HepG2 (cell line): Measurements from ENCODE around the gene KRTAP10-4. TPM values are rescaled to one million over a fixed set of nuclear protein-coding genes. Genes with fewer than 3 reads are reported as not detected.

Source experiments
- AKAP8 ChIP-seq: sonication (generic); formaldehyde crosslinking; IDR thresholded peaks from 2 replicates; pipeline ENCODE4 v1.5.1; 2020; ENCODE audit warnings: mild to moderate bottlenecking, missing genetic modification reagents
- CBX2 ChIP-seq, 2 experiments: fragments of 200-600 bp in 1 of 2; sonication (generic); formaldehyde crosslinking in 1 of 2; IDR thresholded peaks; 2 replicates each; pipeline versions ENCODE4 v1.7.0 to v1.8.1; 2018 to 2022; ENCODE audit warnings: low read depth in 2 of 2, low read length in 1 of 2, mild to moderate bottlenecking in 1 of 2, missing genetic modification reagents in 1 of 2
- CHCHD3 ChIP-seq: sonication (generic); formaldehyde crosslinking; IDR thresholded peaks from 2 replicates; pipeline ENCODE4 v1.8.0; 2022; ENCODE audit warnings: mild to moderate bottlenecking, missing genetic modification reagents, moderate library complexity
- FOXP1 ChIP-seq, 2 experiments: fragments of 450-650 bp in 1 of 2; IDR thresholded peaks; 2 replicates each; pipeline ENCODE4 v1.6.1; 2017 to 2018; ENCODE audit warnings: antibody characterized with exemption in 1 of 2
- IRF2 ChIP-seq: IDR thresholded peaks from 2 replicates; pipeline ENCODE4 v1.6.1; 2018; ENCODE audit warnings: missing genetic modification reagents, missing compliant biosample characterization
- KDM4B ChIP-seq: sonication (generic); formaldehyde crosslinking; IDR thresholded peaks from 2 replicates; pipeline ENCODE4 v1.4.0; 2020; ENCODE audit warnings: missing genetic modification reagents
- NFE2L2 ChIP-seq: fragments of 150-350 bp; IDR thresholded peaks from 2 replicates; pipeline ENCODE4 v1.6.1; 2014; ENCODE audit warnings: low read length
- NPAS2 ChIP-seq: sonication (generic); formaldehyde crosslinking; IDR thresholded peaks from 2 replicates; pipeline ENCODE4 v1.8.0; 2022; ENCODE audit warnings: mild to moderate bottlenecking, missing genetic modification reagents, borderline replicate concordance
- PRDM15 ChIP-seq: sonication (generic); formaldehyde crosslinking; IDR thresholded peaks from 2 replicates; pipeline ENCODE4 v1.4.0; 2020; ENCODE audit warnings: missing genetic modification reagents
- SRF ChIP-seq: IDR thresholded peaks from 2 replicates; pipeline ENCODE4 v1.6.1; 2011; ENCODE audit warnings: mild to moderate bottlenecking, low read depth, low read length, moderate library complexity
- STAT6 ChIP-seq: sonication (generic); formaldehyde crosslinking; IDR thresholded peaks from 2 replicates; pipeline ENCODE4 v1.4.0; 2020; ENCODE audit warnings: missing genetic modification reagents, mild to moderate bottlenecking, borderline replicate concordance
- SYNCRIP ChIP-seq: fragments of 200-400 bp; formaldehyde crosslinking; IDR thresholded peaks from 2 replicates; pipeline ENCODE4 v1.6.1; 2018; ENCODE audit warnings: mild to moderate bottlenecking, low read depth, low read length; ENCODE audit not compliant: insufficient read depth
- TBL1XR1 ChIP-seq: fragments of 150-350 bp; IDR thresholded peaks from 2 replicates; pipeline ENCODE4 v1.6.1; 2014; ENCODE audit warnings: borderline replicate concordance, low read length; ENCODE audit not compliant: partially characterized antibody
- TCF7L2 ChIP-seq: IDR thresholded peaks from 2 replicates; pipeline ENCODE4 v1.6.1; 2011; ENCODE audit warnings: mild to moderate bottlenecking, low read depth, low read length, moderate library complexity
- ZNF205 ChIP-seq: IDR thresholded peaks from 2 replicates; pipeline ENCODE4 v1.6.1; 2018; ENCODE audit warnings: missing biosample characterization, missing genetic modification reagents
- ZNF446 ChIP-seq: sonication (generic); formaldehyde crosslinking; IDR thresholded peaks from 2 replicates; pipeline ENCODE4 v1.5.0; 2020; ENCODE audit warnings: mild to moderate bottlenecking, missing genetic modification reagents
- ZNF674 ChIP-seq: sonication (generic); formaldehyde crosslinking; IDR thresholded peaks from 2 replicates; pipeline ENCODE4 v1.5.0; 2020; ENCODE audit warnings: low read depth, mild to moderate bottlenecking, missing genetic modification reagents
- ZNF740 ChIP-seq: sonication (generic); formaldehyde crosslinking; IDR thresholded peaks from 2 replicates; pipeline ENCODE4 v1.4.0; 2020; ENCODE audit warnings: missing genetic modification reagents
- ZNF792 ChIP-seq: IDR thresholded peaks from 2 replicates; pipeline ENCODE4 v1.6.1; 2016
- polyA plus RNA-seq, 8 experiments: library from polyadenylated mRNA; depleted of rRNA in 3 of 8; stranded (reverse) in 7 of 8; unstranded in 1 of 8; fragments of >200 nt; fragmentation: Illumina TruSeq in 4 of 8; extraction: Trizol in 4 of 8; gene quantifications; 2 replicates each; pipeline versions ENCODE4 v1.2.1 to v1.2.3, GENCODE V29; 2011 to 2016; ENCODE audit warnings: low read depth in 4 of 8, missing spikeins in 1 of 8, mixed read lengths in 1 of 8; ENCODE audit not compliant: insufficient read depth in 1 of 8
- total RNA-seq, 5 experiments: library from RNA; depleted of rRNA; stranded (reverse); fragments of >200 nt; fragmentation: Illumina TruSeq; extraction: Trizol; gene quantifications; 2 replicates each; pipeline ENCODE4 v1.2.3, GENCODE V29; 2016; ENCODE audit warnings: low read depth in 1 of 5
- TF ChIP-seq, protein P1 (sequence below): sonication (generic); formaldehyde crosslinking; IDR thresholded peaks from 2 replicates; pipeline ENCODE4 v1.9.0; 2021; ENCODE audit warnings: missing genetic modification reagents, mild to moderate bottlenecking, borderline replicate concordance

Gene KRTAP10-4
- total and polyA plus RNA-seq, 2 of the 13 experiments (the other 11 are each of a cell fraction or from before 2014, with no cell fraction given) = not detected

- TF ChIP-seq, protein P1, sequence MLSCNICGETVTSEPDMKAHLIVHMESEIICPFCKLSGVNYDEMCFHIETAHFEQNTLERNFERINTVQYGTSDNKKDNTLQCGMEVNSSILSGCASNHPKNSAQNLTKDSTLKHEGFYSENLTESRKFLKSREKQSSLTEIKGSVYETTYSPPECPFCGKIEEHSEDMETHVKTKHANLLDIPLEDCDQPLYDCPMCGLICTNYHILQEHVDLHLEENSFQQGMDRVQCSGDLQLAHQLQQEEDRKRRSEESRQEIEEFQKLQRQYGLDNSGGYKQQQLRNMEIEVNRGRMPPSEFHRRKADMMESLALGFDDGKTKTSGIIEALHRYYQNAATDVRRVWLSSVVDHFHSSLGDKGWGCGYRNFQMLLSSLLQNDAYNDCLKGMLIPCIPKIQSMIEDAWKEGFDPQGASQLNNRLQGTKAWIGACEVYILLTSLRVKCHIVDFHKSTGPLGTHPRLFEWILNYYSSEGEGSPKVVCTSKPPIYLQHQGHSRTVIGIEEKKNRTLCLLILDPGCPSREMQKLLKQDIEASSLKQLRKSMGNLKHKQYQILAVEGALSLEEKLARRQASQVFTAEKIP = no peak
- no peak for TF ChIP-seq CBX2 (IDR thresholded peaks at IDR 0.05; ENCODE audit: low read depth, low read length)
- 0 out of 2 replicates have a peak, but pooled peaks have one; percentile 57 for TF ChIP-seq CBX2 (CRISPR knock-in tag; IDR thresholded peaks at IDR 0.05; ENCODE audit: low read depth)
- peak; percentile 64; the same call in 1 of the 2 replicates for TF ChIP-seq STAT6 (CRISPR knock-in tag)
- no peak for TF ChIP-seq TBL1XR1
- 0 out of 2 replicates have a peak, but pooled peaks have one; percentile 82 for TF ChIP-seq ZNF792 (CRISPR knock-in tag)
- peak; percentile 69; the same call in 1 of the 2 replicates for TF ChIP-seq ZNF205 (CRISPR knock-in tag)
- TF ChIP-seq TCF7L2 = no peak
- TF ChIP-seq AKAP8 (CRISPR knock-in tag) = no peak; the same call in 1 of the 2 replicates
- TF ChIP-seq KDM4B (CRISPR knock-in tag) = 0 out of 2 replicates have a peak, but pooled peaks have one; percentile 55
- TF ChIP-seq ZNF674 (CRISPR knock-in tag) = no peak
- TF ChIP-seq PRDM15 (CRISPR knock-in tag) = 0 out of 2 replicates have a peak, but pooled peaks have one; percentile 40
- peak; percentile 79; the same call in 1 of the 2 replicates for TF ChIP-seq IRF2
- TF ChIP-seq NFE2L2 = no peak
- TF ChIP-seq SRF = no peak
- TF ChIP-seq NPAS2 = no peak
- TF ChIP-seq ZNF740 = peak; percentile 28; the same call in 1 of the 2 replicates
- no peak for TF ChIP-seq CHCHD3
- TF ChIP-seq ZNF446 (CRISPR knock-in tag) = no peak
- TF ChIP-seq FOXP1 (IDR thresholded peaks at IDR 0.05) = no peak
- peak; percentile 54; the same call in 1 of the 2 replicates for TF ChIP-seq FOXP1 (CRISPR knock-in tag; IDR thresholded peaks at IDR 0.05)
- TF ChIP-seq SYNCRIP = no peak
These were observed 20.3 kb downstream of the KRTAP10-4 start (continued) for GRCh38 chr21:44593598-44594405.
